Pancreas (tissue), 10 donors: ENCODE data around the gene CNOT1. TPM values are rescaled to one million over a fixed set of nuclear protein-coding genes. Genes with fewer than 3 reads are reported as not detected.

Experiments
- ATAC-seq, 4 donors: fragments of 200-7000 bp; cut with Tn5 transposase; one replicate each; pipeline versions ENCODE4 v1.8.0 to v1.9.1; 2020; ENCODE audit warnings: mild to moderate bottlenecking in 4 of 4, moderate library complexity in 4 of 4
- DNase-seq, 6 donors: peaks; one replicate each; pipeline ENCODE4 v3.0.0-alpha.2; 2020
- FAIRE-seq: peaks from 2 replicates; lab custom pipeline; 2012; peaks lifted over from hg19 to GRCh38; lab: Jason Lieb, UNC
- H3K27ac ChIP-seq, 4 donors: fragments of 200-600 bp; sonication (generic); 1 replicate in 3 of 4; 2 replicates in 1 of 4; pipeline versions ENCODE4 v1.5.0 to v1.8.0; 2020
- H3K27me3 ChIP-seq, 4 donors: fragments of 200-600 bp; one replicate each; pipeline ENCODE4 v1.8.0; 2021
- H3K36me3 ChIP-seq, 3 donors: fragments of 200-600 bp; sonication (generic) in 1 of 3; one replicate each; pipeline versions ENCODE4 v1.5.0 to v1.8.0; 2020 to 2021
- H3K4me1 ChIP-seq, 3 donors: fragments of 200-600 bp; one replicate each; pipeline ENCODE4 v1.8.0; 2021
- H3K4me3 ChIP-seq, 4 donors: fragments of 200-600 bp; sonication (generic) in 2 of 4; one replicate each; pipeline versions ENCODE4 v1.5.0 to v1.8.0; 2020 to 2021
- H3K9me3 ChIP-seq, 4 donors: fragments of 200-600 bp; one replicate each; pipeline ENCODE4 v1.8.0; 2021
- WGBS, 2 donors: extraction: QIAGEN DNeasy Blood & Tissue Kit; methylation state at CpG; one replicate each; pipeline ENCODE4 v1.1.7; 2013; 5-methylcytosine and 5-hydroxymethylcytosine counted together
- intact Hi-C, 3 donors: fragments of 100-400 bp; cut with DNase I; formaldehyde crosslinking; loops; one replicate each; pipeline versions ENCODE4 v1.11.1 to v1.14.2; 2022
- polyA plus RNA-seq, 2 donors: library from polyadenylated mRNA; stranded (reverse); fragments of 200-250 nt; gene quantifications; one replicate each; pipeline ENCODE4 v1.2.3, GENCODE V29; 2013
- total RNA-seq, 6 donors: library from RNA; stranded (reverse); fragmentation: NEBNext Ultra II Directional in 4 of 6; extraction: Animal tissue kit (Norgen Biotek cat#: 25700) in 4 of 6; gene quantifications; one replicate each; pipeline versions ENCODE4 v1.2.1 to v1.2.4, GENCODE V29; 2021 to 2023
- TF ChIP-seq, protein P1 (sequence below), 4 donors: fragments of 200-600 bp; sonication (generic) in 3 of 4; IDR thresholded peaks; one replicate each; pipeline versions ENCODE4 v1.5.0 to v1.8.0; 2021; ENCODE audit warnings: antibody characterized with exemption in 4 of 4
- donor health status: healthy with polysubstance abuse.
- donor health status: DM: no; HTN: no; CAD: no; lungs with moderate emphysema.
- donor health status: DM: no; HTN: no; CAD: no.
- donor health status: control.
- donor health status: control.
- donor health status: Bipolar disorder and iron deficiency.
- donor health status: DM: yes; HTN: yes; CAD: no.
- donor health status: DM: no; HTN: no; CAD: no.
- donor health status: DM: no; HTN: no; CAD: no.
- donor health status: DM: yes; HTN: yes; CAD: no.

CNOT1 gene
- total and polyA plus RNA-seq, 8 donors: 24.3 to 84.4 (median 60.0) TPM

DNA sequence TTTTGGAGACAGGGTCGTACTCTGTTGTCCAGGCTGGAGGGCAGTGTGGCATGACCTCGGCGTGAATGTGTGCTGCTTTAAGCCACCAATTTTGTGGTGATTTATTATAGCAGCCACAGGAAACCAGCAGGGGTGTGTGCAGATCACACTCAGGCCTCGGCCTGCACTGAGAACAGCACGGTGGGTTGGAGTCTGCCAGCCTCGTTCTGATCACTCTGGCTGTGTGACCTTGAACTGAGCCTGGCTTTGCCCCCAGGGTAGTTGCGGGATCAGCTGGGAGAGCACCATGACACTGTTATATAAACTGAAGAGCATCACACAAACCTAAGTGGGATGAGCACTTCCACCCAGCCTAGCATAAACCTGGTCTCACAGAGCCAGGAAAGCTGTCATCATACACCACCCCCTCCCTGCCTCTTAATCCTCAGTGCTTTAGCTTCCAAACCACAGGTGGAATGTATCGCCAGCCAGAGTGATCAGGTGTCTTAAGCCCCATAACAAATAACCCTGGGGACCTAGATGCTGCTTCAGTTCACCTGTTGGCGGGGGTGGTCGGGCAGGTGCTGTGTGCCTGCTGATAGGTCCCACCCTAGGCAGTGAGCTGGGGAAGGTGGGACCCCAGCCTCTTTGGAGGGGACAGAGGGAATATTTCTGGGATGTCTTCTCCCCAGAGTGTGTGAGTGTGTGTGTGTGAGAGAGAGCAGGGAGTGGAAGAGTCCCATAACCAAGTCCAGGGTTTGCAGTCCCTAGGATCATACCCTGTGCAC lies 158.2 kb downstream of the CNOT1 start:
- Histone ChIP-seq H3K9me3 (no peaks in the 10 kb centered on the region), H3K27ac (no peak overlapping the region), H3K4me3 (no peak overlapping the region), H3K36me3 (no peaks in the 10 kb centered on the region), H3K4me1 (no peaks in the 10 kb centered on the region), H3K27me3 (peaks cover 0 to 22% (median 3%) of the 10 kb centered on the region in 4 donors)
- FAIRE-seq (no peak), ATAC-seq (no peak), DNase-seq (no peak)
- intact Hi-C loops: no loop called here
- TF ChIP-seq, protein P1, sequence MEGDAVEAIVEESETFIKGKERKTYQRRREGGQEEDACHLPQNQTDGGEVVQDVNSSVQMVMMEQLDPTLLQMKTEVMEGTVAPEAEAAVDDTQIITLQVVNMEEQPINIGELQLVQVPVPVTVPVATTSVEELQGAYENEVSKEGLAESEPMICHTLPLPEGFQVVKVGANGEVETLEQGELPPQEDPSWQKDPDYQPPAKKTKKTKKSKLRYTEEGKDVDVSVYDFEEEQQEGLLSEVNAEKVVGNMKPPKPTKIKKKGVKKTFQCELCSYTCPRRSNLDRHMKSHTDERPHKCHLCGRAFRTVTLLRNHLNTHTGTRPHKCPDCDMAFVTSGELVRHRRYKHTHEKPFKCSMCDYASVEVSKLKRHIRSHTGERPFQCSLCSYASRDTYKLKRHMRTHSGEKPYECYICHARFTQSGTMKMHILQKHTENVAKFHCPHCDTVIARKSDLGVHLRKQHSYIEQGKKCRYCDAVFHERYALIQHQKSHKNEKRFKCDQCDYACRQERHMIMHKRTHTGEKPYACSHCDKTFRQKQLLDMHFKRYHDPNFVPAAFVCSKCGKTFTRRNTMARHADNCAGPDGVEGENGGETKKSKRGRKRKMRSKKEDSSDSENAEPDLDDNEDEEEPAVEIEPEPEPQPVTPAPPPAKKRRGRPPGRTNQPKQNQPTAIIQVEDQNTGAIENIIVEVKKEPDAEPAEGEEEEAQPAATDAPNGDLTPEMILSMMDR (IDR thresholded peaks at IDR 0.05): no peak
- WGBS, 2 donors: 53 to 64% methylated on average over 10 of the region's 10 CpGs

Other genes with a start within 250 kb of the CNOT1 start
- 1 to 10 TPM in 2 of 6 donors, under 1 TPM in 4; 0.56 to 1.5 (median 0.72) TPM for gene GINS3, start 237.4 kb downstream of the CNOT1 start, total RNA-seq
- 1 to 10 TPM in 1 of 2 donors, under 1 TPM in 1; 0.99 to 2.0 TPM for gene GINS3, start 237.4 kb downstream of the CNOT1 start, polyA plus RNA-seq
- gene NDRG4, start 129.7 kb downstream of the CNOT1 start, total RNA-seq: 1 to 10 TPM; 2.0 to 6.7 (median 3.9) TPM
- 10 to 100 TPM; 10.1 to 25.8 TPM for gene NDRG4, start 129.7 kb downstream of the CNOT1 start, polyA plus RNA-seq
- 10 to 100 TPM; 13.8 to 23.0 (median 20.2) TPM for gene SETD6, start 114.3 kb downstream of the CNOT1 start, total RNA-seq
- gene SETD6, start 114.3 kb downstream of the CNOT1 start, polyA plus RNA-seq: 10 to 100 TPM; 30.6 to 38.2 TPM
- 10 to 100 TPM in 1 of 6 donors, 1 to 10 TPM in 5; 3.0 to 11.0 (median 4.9) TPM for gene SLC38A7, start 54.9 kb upstream of the CNOT1 start, total RNA-seq
- 10 to 100 TPM in 1 of 2 donors, 1 to 10 TPM in 1; 6.0 to 11.3 TPM for gene SLC38A7, start 54.9 kb upstream of the CNOT1 start, polyA plus RNA-seq
- 10 to 100 TPM; 17.8 to 34.5 (median 27.8) TPM for gene GOT2, start 104.5 kb upstream of the CNOT1 start, total RNA-seq
- gene GOT2, start 104.5 kb upstream of the CNOT1 start, polyA plus RNA-seq: 10 to 100 TPM; 22.8 to 34.4 TPM